ENCODE measurements around the gene STX18. TPM values are rescaled to one million over a fixed set of nuclear protein-coding genes. Genes with fewer than 3 reads are reported as not detected.
A peak's percentile ranks its signal among the peaks of the same experiment; 100 is the strongest.

Gene STX18
- total and polyA plus RNA-seq, 2 donors (not counting 3 experiments of a cell fraction or from before 2014, with no cell fraction given): 30.7 to 31.2 TPM

GRCh38 chr4:4519297-4519894 lies 22.5 kb downstream of the STX18 start:
- BruUV-seq (replicated peaks): no TSS peak
- no peak overlapping the region for H3K27ac ChIP-seq (ENCODE audit: insufficient read depth, low read depth, low read length)

More at GRCh38 chr4:4519297-4519894, 22.5 kb downstream of the STX18 start:
- Histone ChIP-seq H4K20me1 (replicated peaks; ENCODE audit: control insufficient read depth, extremely low read depth, insufficient read depth, low read length) (peaks cover 13% of the 10 kb centered on the region), H3K79me2 (ENCODE audit: control insufficient read depth, insufficient read depth, low read length) (peaks cover 27% of the 10 kb centered on the region), H3K9ac (replicated peaks; ENCODE audit: extremely low read depth, insufficient read depth, low read length) (no peak overlapping the region), H3K4me3 (replicated peaks in 1 of 3; ENCODE audit: insufficient read depth in 1 of 3, low read depth in 1 of 3, low read length in 3 of 3) (no peak overlapping the region), H3K4me2 (ENCODE audit: insufficient read depth, low read length) (peak overlapping the region; percentile 35), H3K27me3 (ENCODE audit: control insufficient read depth in 2 of 2, insufficient read depth in 2 of 2, low read length in 2 of 2) (no peaks in the 10 kb centered on the region), H3K36me3 (ENCODE audit: control insufficient read depth in 2 of 2, extremely low read depth in 1 of 2, insufficient read depth in 2 of 2, low read length in 2 of 2) (no peaks in the 10 kb centered on the region), H3K4me1 (ENCODE audit: control insufficient read depth, extremely low read depth, insufficient read depth, low read length) (peaks cover 5% of the 10 kb centered on the region), H2AFZ (ENCODE audit: low read depth, low read length) (no peak overlapping the region), H3K9me1 (replicated peaks; ENCODE audit: control insufficient read depth, extremely low read depth, insufficient read depth, low read length) (peaks cover under 1% of the 10 kb centered on the region), H3K9me3 (replicated peaks; ENCODE audit: control insufficient read depth, insufficient read depth, low read length) (no peaks in the 10 kb centered on the region)
- TF ChIP-seq MYC (IDR thresholded peaks at IDR 0.05; ENCODE audit: low read depth, low read length) (no peak), MAX (IDR thresholded peaks at IDR 0.05; ENCODE audit: insufficient read depth, insufficient read length) (no peak), JUN (IDR thresholded peaks at IDR 0.05; ENCODE audit: borderline replicate concordance, insufficient read depth, insufficient read length, low read depth) (no peak), CTCF (IDR thresholded peaks at IDR 0.05; ENCODE audit: extremely low read depth in 1 of 2, insufficient read depth in 1 of 2, low read depth in 1 of 2, low read length in 2 of 2) (peak; percentile 36 to 61)
- POLR2A ChIA-PET: interaction anchor here (0.5 kb wide), 1 partner anchor 178 kb away, joined by 4 read pairs; no protein-coding TSS in a partner anchor
- intact Hi-C loops (cut with micrococcal nuclease) (no loop called here), dilution Hi-C loops (cut with MboI; ENCODE audit: extremely low pct_ligation_motif_present, low sequenced_read_pairs) (no loop called here)
- CTCF ChIA-PET: interaction anchor here (0.6 to 3.1 kb wide), 25 partner anchors 8 to 345 kb away, joined by 3 to 41 read pairs (median 5); partner anchors contain the start of gene STX18
- DNase-seq (ENCODE audit: low read depth, low spot score) (peak; percentile 42), FAIRE-seq (peak; percentile 24)
